ENCODE results near the gene ACTR3C. TPM values are rescaled to one million over a fixed set of nuclear protein-coding genes. Genes with fewer than 3 reads are reported as not detected.
A peak's percentile ranks its signal among the peaks of the same experiment; 100 is the strongest.

The ACTR3C gene
- total and polyA plus RNA-seq, 10 of the 15 experiments (the other 5 are each of a cell fraction or from before 2014, with no cell fraction given), result 2.0 to 10.2 (median 6.3) TPM

DNA sequence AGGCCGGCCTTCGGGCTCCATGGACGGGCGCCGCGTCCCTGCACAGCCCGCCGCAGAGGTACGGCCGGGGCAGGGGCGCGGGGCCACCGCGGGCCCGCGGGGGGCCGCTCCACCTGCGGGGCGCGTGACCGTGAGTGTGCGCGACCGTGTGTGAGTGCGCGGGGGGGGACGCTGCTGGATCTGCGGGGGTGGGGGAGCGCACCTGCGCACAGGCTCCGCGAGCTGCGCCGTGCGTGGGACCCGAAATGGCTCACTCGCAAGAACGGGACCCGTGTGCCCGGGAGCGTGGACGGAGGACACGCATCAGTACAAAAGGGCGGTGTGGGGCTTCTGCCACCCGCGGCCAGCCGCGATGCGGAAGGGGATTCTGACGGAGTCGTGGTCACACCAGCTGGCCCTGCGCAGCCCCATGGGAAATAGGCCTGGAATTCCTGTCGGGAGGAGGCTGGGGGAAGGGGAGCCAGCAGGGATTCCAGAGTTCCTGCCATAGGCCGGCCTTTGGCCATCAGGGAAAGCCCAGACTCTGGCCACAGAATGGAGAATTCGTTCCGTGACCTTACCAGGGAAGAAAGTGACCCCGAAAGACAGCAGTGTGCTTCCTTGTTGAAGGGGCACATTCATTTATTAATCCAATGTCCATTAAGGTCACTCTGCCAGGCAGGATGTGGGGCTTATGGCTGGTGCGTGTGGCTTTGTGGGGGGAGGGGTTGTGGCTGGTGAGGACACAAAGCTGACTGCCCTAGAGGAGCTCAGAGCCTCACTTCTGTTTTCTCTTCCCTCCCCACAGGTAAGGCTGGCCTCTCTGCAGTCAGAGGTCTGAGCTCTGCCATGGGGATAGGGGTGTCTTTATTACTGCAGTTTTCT, 45.8 kb upstream of the ACTR3C start (continued):
- TF ChIP-seq, protein P1, sequence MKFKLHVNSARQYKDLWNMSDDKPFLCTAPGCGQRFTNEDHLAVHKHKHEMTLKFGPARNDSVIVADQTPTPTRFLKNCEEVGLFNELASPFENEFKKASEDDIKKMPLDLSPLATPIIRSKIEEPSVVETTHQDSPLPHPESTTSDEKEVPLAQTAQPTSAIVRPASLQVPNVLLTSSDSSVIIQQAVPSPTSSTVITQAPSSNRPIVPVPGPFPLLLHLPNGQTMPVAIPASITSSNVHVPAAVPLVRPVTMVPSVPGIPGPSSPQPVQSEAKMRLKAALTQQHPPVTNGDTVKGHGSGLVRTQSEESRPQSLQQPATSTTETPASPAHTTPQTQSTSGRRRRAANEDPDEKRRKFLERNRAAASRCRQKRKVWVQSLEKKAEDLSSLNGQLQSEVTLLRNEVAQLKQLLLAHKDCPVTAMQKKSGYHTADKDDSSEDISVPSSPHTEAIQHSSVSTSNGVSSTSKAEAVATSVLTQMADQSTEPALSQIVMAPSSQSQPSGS (IDR thresholded peaks at IDR 0.05; ENCODE audit: low read length), result no peak
- TF ChIP-seq, protein P2, sequence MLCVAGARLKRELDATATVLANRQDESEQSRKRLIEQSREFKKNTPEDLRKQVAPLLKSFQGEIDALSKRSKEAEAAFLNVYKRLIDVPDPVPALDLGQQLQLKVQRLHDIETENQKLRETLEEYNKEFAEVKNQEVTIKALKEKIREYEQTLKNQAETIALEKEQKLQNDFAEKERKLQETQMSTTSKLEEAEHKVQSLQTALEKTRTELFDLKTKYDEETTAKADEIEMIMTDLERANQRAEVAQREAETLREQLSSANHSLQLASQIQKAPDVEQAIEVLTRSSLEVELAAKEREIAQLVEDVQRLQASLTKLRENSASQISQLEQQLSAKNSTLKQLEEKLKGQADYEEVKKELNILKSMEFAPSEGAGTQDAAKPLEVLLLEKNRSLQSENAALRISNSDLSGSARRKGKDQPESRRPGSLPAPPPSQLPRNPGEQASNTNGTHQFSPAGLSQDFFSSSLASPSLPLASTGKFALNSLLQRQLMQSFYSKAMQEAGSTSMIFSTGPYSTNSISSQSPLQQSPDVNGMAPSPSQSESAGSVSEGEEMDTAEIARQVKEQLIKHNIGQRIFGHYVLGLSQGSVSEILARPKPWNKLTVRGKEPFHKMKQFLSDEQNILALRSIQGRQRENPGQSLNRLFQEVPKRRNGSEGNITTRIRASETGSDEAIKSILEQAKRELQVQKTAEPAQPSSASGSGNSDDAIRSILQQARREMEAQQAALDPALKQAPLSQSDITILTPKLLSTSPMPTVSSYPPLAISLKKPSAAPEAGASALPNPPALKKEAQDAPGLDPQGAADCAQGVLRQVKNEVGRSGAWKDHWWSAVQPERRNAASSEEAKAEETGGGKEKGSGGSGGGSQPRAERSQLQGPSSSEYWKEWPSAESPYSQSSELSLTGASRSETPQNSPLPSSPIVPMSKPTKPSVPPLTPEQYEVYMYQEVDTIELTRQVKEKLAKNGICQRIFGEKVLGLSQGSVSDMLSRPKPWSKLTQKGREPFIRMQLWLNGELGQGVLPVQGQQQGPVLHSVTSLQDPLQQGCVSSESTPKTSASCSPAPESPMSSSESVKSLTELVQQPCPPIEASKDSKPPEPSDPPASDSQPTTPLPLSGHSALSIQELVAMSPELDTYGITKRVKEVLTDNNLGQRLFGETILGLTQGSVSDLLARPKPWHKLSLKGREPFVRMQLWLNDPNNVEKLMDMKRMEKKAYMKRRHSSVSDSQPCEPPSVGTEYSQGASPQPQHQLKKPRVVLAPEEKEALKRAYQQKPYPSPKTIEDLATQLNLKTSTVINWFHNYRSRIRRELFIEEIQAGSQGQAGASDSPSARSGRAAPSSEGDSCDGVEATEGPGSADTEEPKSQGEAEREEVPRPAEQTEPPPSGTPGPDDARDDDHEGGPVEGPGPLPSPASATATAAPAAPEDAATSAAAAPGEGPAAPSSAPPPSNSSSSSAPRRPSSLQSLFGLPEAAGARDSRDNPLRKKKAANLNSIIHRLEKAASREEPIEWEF (IDR thresholded peaks at IDR 0.05; ENCODE audit: insufficient replicate concordance, low read depth, low read length), result no peak
- no peak for TF ChIP-seq TCF7 (IDR thresholded peaks at IDR 0.05; ENCODE audit: borderline replicate concordance)
- TF ChIP-seq MXI1 (IDR thresholded peaks at IDR 0.05; ENCODE audit: low read depth, low read length), result peak; percentile 18
- TF ChIP-seq, protein P3, sequence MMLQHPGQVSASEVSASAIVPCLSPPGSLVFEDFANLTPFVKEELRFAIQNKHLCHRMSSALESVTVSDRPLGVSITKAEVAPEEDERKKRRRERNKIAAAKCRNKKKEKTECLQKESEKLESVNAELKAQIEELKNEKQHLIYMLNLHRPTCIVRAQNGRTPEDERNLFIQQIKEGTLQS (IDR thresholded peaks at IDR 0.05; ENCODE audit: borderline replicate concordance, extremely low read depth, low read depth, low read length), result no peak
- TF ChIP-seq KAT2A (conservative IDR thresholded peaks at IDR 0.05; ENCODE audit: control insufficient read depth, low read depth, low read length), result no peak
- TF ChIP-seq POLR2AphosphoS5 (IDR thresholded peaks at IDR 0.05; ENCODE audit: low read length), result peak; percentile 86
- TF ChIP-seq NR2F1 (conservative IDR thresholded peaks at IDR 0.05), result peak; percentile 62
- no peak for TF ChIP-seq ZZZ3 (IDR thresholded peaks at IDR 0.05; ENCODE audit: control insufficient read depth, insufficient read length, low read depth)
- TF ChIP-seq RAD21 (IDR thresholded peaks at IDR 0.05; ENCODE audit: insufficient read depth, low read depth, low read length), result no peak
- no peak for TF ChIP-seq MYB (IDR thresholded peaks at IDR 0.05; ENCODE audit: borderline replicate concordance, low read depth, low read length)
- TF ChIP-seq MTA2 (IDR thresholded peaks at IDR 0.05; ENCODE audit: low read depth), result peak; percentile 54; the same call in 1 of the 2 replicates
- TF ChIP-seq, protein P4, sequence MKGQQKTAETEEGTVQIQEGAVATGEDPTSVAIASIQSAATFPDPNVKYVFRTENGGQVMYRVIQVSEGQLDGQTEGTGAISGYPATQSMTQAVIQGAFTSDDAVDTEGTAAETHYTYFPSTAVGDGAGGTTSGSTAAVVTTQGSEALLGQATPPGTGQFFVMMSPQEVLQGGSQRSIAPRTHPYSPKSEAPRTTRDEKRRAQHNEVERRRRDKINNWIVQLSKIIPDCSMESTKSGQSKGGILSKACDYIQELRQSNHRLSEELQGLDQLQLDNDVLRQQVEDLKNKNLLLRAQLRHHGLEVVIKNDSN (IDR thresholded peaks at IDR 0.05; ENCODE audit: borderline replicate concordance, extremely low read length, insufficient read depth, low read depth, low read length), result no peak
- peak; percentile 38; the same call in 1 of the 2 replicates for TF ChIP-seq NFIC (IDR thresholded peaks at IDR 0.05; ENCODE audit: low read depth, low read length)
- TF ChIP-seq, protein P5, sequence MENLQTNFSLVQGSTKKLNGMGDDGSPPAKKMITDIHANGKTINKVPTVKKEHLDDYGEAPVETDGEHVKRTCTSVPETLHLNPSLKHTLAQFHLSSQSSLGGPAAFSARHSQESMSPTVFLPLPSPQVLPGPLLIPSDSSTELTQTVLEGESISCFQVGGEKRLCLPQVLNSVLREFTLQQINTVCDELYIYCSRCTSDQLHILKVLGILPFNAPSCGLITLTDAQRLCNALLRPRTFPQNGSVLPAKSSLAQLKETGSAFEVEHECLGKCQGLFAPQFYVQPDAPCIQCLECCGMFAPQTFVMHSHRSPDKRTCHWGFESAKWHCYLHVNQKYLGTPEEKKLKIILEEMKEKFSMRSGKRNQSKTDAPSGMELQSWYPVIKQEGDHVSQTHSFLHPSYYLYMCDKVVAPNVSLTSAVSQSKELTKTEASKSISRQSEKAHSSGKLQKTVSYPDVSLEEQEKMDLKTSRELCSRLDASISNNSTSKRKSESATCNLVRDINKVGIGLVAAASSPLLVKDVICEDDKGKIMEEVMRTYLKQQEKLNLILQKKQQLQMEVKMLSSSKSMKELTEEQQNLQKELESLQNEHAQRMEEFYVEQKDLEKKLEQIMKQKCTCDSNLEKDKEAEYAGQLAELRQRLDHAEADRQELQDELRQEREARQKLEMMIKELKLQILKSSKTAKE (IDR thresholded peaks at IDR 0.05; ENCODE audit: low read depth, poor library complexity, severe bottlenecking), result peak; percentile 60
- TF ChIP-seq EGR1 (IDR thresholded peaks at IDR 0.05; ENCODE audit: borderline replicate concordance in 1 of 2, low read depth in 2 of 2, low read length in 2 of 2), result peak in 1 of 2 experiments; percentile 93; a peak in 2 of 3 replicates
- TF ChIP-seq STAT1 (conservative IDR thresholded peaks at IDR 0.05), result no peak
- TF ChIP-seq IKZF1 (conservative IDR thresholded peaks at IDR 0.05), result peak; percentile 33
